Neutrophil (primary cell): ENCODE data around the gene RXRG.

Experiments
- H3K27ac ChIP-seq: fragments of 200-600 bp; sonication (generic); 2 replicates; pipeline ENCODE4 v1.5.1; 2016; ENCODE audit warnings: mild to moderate bottlenecking, moderate library complexity
- H3K27me3 ChIP-seq: fragments of 200-600 bp; sonication (generic); 2 replicates; pipeline ENCODE4 v1.6.0; 2016; ENCODE audit warnings: mild to moderate bottlenecking
- H3K36me3 ChIP-seq: fragments of 200-600 bp; sonication (generic); 2 replicates; pipeline ENCODE4 v1.5.1; 2017
- H3K4me1 ChIP-seq, 2 experiments: fragments of 200-600 bp in 1 of 2; sonication (generic) in 1 of 2; 1 replicate in 1 of 2; 2 replicates in 1 of 2; pipeline versions ENCODE4 v1.5.1 to v1.6.1; 2013 to 2016; ENCODE audit warnings: low read depth in 1 of 2, low read length in 1 of 2, mild to moderate bottlenecking in 1 of 2, moderate library complexity in 1 of 2; ENCODE audit not compliant: control insufficient read depth in 1 of 2, insufficient read depth in 1 of 2
- H3K4me3 ChIP-seq, 2 experiments: fragments of 200-600 bp in 1 of 2; sonication (generic) in 1 of 2; 1 replicate in 1 of 2; 2 replicates in 1 of 2; pipeline ENCODE4 v1.5.1; 2013 to 2016; ENCODE audit warnings: low read depth in 1 of 2, low read length in 1 of 2, mild to moderate bottlenecking in 1 of 2, moderate library complexity in 1 of 2
- H3K9me3 ChIP-seq: fragments of 200-600 bp; sonication (generic); 2 replicates; pipeline ENCODE4 v1.5.1; 2016
- TF ChIP-seq, protein P1 (sequence below): fragments of 200-600 bp; sonication (generic); IDR thresholded peaks from 2 replicates; pipeline ENCODE4 v1.5.1; 2016; ENCODE audit warnings: antibody characterized with exemption

RXRG gene

DNA sequence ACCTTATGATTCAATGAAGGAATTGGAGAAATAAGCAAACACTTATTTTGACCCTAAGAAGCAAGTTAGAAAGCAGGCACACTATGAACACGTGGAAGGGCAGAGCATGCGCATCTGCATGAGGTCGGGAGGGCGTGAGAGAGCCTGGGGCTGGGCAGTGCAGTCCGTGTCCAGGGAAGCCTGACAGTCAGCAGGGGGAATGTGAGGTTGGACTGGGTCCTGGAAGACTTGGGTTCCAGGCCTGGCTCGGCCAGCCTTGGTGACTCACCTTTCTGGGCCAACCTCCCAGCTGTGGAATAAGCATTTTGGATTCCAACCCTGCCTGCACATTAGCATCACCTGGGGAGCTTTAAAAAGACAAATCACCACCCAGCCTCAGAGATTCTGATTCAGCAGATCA lies 61.9 kb downstream of the RXRG start:
- Histone ChIP-seq H3K27me3 (peaks cover 97% of the 10 kb centered on the region), H3K4me1 (no peaks in the 10 kb centered on the region), H3K9me3 (no peaks in the 10 kb centered on the region), H3K4me3 (no peak overlapping the region), H3K27ac (no peak overlapping the region), H3K36me3 (no peaks in the 10 kb centered on the region)
- TF ChIP-seq, protein P1, sequence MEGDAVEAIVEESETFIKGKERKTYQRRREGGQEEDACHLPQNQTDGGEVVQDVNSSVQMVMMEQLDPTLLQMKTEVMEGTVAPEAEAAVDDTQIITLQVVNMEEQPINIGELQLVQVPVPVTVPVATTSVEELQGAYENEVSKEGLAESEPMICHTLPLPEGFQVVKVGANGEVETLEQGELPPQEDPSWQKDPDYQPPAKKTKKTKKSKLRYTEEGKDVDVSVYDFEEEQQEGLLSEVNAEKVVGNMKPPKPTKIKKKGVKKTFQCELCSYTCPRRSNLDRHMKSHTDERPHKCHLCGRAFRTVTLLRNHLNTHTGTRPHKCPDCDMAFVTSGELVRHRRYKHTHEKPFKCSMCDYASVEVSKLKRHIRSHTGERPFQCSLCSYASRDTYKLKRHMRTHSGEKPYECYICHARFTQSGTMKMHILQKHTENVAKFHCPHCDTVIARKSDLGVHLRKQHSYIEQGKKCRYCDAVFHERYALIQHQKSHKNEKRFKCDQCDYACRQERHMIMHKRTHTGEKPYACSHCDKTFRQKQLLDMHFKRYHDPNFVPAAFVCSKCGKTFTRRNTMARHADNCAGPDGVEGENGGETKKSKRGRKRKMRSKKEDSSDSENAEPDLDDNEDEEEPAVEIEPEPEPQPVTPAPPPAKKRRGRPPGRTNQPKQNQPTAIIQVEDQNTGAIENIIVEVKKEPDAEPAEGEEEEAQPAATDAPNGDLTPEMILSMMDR, result no peak

DNA sequence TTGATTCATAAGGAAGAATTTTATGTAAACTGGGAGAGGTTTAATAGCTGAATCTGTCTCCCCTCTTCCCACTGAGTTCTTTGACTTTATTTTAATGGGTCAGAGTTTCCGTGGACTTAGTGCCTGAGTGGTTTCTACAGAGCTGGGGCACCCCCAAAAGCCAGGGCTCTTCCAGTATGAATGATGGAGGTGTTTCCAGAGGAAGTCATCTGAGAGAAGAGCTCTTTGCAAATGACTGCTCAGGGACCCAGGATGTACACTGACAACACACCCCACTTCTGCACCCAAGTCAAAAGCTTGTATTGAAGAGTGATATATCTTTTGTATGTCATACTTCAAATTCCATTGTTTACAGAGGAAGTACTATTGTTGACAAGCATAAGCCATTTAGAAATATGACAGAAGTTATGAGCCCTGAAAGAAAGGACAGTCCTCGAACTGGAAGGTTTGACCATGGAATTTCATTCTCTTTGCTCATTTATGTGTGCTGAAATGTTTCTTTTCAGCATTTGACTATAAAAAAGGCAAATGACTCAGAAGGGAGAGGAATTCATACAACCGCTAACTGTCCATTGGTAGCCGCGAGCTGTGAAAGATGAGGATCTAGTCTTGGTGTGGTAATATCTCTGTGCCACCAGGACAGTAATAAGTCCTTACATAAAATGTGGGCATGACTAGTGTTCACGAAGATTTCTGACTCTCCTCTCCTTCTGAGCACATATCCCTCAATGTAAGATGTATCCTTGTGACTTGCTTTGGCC lies 63.0 kb downstream of the RXRG start:
- no peak overlapping the region for H3K27ac ChIP-seq
- H3K27me3 ChIP-seq, result peaks cover 91% of the 10 kb centered on the region
- no peaks in the 10 kb centered on the region for H3K36me3 ChIP-seq
- TF ChIP-seq, protein P1, result no peak
- no peaks in the 10 kb centered on the region for H3K4me1 ChIP-seq
- no peaks in the 10 kb centered on the region for H3K9me3 ChIP-seq
- no peak overlapping the region for H3K4me3 ChIP-seq

DNA sequence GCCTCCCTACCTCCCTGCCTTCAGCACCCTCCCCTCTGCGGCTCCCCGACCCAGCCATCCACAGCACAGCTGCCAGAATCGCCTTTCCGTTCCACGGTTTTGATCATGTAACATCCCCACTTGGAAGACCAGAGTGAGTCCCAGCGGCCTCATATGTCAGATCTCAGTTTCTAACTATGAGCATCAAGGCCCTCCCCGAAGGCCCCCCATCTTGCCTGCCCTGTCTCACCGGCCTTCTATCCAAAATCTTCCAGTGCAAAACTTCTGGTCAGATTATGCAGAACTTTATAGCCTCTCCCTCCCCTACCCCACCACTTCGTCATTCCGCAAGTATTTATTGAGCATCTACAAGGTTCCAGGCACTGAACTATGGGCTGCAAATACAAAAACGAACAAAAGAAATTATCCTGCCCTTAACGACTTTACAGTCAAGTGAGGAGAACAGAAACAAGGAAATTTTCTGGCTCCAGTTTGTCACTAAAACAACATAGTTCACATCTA lies 68.1 kb downstream of the RXRG start:
- Histone ChIP-seq H3K36me3 (no peaks in the 10 kb centered on the region), H3K27ac (no peak overlapping the region), H3K27me3 (peaks cover 91% of the 10 kb centered on the region), H3K4me1 (peaks cover 0 to 8% of the 10 kb centered on the region in 2 experiments), H3K4me3 (no peak overlapping the region), H3K9me3 (no peaks in the 10 kb centered on the region)
- TF ChIP-seq, protein P1, result no peak

DNA sequence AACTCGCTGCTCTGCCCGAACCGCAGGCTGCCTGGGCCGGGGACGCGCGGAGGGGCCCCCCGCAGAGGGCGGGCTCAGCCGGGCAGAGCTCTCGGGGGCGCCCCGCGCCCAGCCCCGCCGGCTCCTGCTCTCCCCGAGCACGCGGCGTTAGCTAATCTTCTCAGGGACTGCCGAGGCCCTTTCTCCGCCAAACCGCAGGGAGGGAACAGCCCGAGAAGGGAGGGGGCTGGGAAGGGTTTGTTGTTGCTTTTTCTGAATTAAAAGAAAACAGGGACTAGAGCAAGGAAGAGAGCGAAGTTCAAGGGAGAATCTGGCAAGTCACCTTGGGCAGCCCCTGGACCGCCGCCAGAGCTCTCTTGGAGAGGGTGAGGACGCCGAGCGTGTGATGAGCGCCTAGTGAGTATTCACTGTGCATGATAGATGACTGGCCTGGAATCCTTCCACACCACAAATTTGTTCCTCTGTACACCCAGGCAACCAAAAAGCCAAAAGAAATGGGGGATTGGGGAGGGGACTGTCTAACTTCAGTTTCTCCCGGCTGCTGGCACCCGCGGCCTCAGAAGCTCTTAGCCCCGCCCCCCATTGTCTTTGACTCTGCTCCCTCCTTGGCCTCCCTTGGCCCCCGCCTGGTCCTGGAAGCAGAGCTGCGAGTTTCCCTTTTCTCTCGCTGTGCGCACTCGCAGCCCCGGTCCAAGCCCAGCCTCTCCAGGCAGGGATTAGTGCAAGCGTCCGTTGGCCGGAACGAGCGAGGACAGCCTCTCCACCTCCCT lies 68.7 kb downstream of the RXRG start:
- H3K27ac ChIP-seq, result no peak overlapping the region
- H3K36me3 ChIP-seq, result no peaks in the 10 kb centered on the region
- H3K27me3 ChIP-seq, result peaks cover 91% of the 10 kb centered on the region
- H3K9me3 ChIP-seq, result no peaks in the 10 kb centered on the region
- TF ChIP-seq, protein P1, result no peak
- no peak overlapping the region for H3K4me3 ChIP-seq
- peaks cover 0 to 8% of the 10 kb centered on the region in 2 experiments for H3K4me1 ChIP-seq

DNA sequence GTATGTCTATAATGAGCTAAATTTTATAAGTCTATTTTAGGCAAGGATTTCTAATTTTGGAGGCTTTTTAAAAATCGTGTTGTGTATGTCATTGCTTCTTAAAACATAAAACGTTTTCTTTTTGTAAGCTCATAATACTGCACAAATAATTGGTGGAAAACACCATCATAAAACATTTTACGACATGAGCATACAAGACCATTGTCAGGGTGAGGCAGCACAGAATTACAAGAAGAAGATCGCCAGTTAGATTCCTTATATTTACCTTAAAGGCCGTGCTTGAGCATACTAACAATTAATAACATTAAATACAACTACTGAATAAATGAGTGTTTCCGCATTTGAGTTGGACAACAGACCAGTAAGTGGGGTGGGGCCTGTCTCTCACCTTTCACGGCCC lies 69.3 kb downstream of the RXRG start:
- Histone ChIP-seq H3K27ac (no peak overlapping the region), H3K36me3 (no peaks in the 10 kb centered on the region), H3K4me1 (peaks cover 0 to 8% of the 10 kb centered on the region in 2 experiments), H3K4me3 (no peak overlapping the region), H3K27me3 (peaks cover 92% of the 10 kb centered on the region), H3K9me3 (no peaks in the 10 kb centered on the region)
- TF ChIP-seq, protein P1, result no peak
